Stimulated activated CD4-positive, alpha-beta T cell treated with anti-CD3 and anti-CD28 coated beads, Interleukin-1b, Interleukin-23, amount 100 ng/mL, for 24 hours (primary cell): Measurements from ENCODE around the gene ABHD16A.
A peak's percentile ranks its signal among the peaks of the same experiment; 100 is the strongest.

ENCODE experiments used
- DNase-seq, 4 experiments: peaks; one replicate each; pipeline ENCODE4 v3.0.0-alpha.2; 2020; ENCODE audit warnings: low read depth in 4 of 4, low spot score in 1 of 4

The ABHD16A gene

DNA sequence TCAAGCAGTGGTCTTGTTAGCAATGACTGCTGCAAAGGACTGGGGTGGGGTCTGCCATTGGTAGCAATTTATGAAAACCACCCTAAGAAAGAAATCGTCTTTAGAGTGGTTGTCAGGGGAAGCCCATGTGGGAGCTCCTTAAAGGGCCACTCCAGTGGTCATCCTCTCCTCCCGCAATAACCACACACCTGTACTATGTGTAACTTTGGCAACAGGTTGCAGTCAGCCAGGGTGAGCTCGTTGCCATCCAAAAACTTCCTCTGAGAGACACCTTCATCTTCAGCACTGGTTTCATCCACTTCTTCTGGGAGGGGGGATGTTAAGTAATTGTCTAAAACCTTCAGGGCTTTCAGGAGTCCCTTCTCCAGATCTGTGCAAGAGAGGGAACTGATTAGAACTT, 28.9 kb upstream of the ABHD16A start:
- DNase-seq, result no peak

DNA sequence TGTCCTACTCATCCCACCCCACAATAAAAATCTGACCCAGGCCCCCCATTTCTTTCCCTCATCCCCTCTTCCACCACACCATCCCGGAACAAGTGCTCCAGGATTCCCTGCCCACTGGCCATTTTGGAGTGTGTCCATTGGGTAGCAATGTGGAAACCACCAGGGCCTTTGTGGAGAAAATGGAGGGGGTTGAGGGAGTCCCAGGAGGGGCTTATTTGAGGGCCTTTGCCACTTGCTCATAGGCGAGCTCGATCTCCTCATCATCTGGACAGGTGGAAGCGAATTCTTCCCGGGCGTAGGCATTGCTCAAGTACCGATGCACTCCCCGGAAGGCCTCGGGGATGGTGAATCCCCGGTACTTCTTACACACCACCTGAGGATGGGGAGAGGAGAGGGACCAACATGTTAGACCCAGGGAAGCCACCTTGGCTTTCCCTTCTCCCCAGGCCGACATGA, 27.5 kb upstream of the ABHD16A start:
- no peak for DNase-seq

DNA sequence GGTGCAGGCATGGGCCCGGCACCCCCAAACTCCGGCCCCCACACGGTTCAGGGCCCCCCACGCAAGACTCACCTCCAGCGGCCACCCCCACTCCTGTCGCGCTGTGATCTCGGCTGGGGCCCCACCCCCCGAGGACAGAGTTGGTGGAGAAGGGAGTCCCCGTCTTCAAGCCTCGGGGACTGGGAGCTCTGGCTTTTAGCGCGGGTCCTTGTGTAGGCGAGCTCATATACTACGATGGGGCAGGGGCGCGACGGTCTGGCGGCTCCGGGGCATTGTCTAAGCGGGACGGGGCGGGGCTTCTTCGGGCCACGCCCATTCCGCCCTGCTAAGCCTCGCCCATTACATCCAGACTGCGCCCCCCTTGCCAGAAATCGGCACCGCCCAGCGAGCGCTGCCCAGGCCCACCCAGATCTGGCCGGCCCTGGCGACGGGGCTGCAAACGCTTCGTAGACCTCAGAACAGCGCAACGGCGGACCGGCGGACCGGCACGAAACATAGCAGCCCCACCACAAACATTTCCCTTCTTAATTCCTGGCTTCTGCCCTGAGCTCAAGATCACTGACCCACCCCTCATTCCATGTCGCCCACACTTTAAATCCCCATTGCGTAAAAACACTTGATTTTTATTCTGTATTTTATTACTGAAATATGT, 27.0 kb upstream of the ABHD16A start:
- peak in 3 of 4 experiments; percentile 39 to 48 (median 44) for DNase-seq

DNA sequence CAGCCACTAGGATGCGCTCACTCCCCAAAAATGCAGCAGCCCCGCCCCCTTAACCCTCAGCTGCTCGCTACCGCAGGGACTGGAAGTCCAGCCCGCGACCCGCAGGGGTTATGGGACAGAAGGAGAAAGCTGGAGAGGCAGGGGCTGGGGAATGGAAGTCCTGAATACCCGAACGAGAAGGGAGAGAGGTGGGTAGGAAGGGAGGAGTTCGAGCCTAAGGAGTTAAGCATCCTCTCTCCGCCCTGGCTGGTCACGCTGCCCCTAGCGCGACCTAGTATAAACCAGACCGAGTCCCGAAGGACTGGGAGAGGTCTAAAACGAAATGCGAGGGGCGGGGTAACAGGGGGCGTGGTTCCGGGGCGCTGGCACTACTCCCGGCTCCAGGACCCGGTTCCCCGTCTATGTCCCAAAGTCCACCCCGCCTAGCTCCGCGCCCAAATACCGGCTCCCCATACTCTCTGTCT, 26.4 kb upstream of the ABHD16A start:
- peak in 3 of 4 experiments; percentile 53 to 71 (median 63) for DNase-seq

DNA sequence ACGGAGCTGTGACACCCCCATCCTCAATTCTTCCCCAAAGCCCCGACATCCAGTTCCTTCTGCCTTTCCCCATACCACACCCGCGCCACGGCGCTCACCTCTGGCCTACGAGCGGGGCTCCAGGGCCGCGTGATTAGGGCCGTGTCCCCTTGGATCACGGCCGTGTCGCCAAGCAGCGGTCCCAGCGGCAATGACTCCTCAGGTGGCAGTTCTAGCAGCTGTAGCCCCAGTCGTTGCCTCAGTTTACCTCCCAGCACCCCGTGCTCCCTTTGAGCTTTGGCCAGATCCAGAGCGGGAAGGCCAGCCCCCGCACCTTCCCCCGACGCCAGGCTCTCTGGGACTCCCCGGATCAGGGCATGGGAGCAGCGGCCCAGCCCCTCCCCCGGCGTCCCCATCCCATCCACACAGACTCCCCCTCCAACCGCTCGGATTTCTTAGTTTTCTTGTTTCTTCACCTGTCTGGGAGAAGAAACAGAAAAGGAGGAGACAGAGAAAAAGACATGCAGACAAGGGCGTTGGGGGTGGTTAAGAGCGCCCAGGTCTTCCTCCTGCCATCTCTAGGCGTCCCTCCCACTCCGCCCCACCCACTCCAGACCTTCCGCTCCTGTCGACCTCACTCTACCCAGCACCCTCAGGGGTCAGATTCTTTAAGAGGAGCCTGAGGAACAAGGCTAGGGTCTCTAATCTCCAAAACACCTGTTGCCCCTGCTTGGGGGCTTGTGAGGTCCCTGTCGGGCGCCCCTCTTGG, 25.8 kb upstream of the ABHD16A start, which contains the start of gene DDAH2:
TSS of gene DDAH2 (minus strand) at position 533 of the 748 bp plus-strand sequence. CDS start at position 395, 138 bp downstream.
- no peak for DNase-seq

DNA sequence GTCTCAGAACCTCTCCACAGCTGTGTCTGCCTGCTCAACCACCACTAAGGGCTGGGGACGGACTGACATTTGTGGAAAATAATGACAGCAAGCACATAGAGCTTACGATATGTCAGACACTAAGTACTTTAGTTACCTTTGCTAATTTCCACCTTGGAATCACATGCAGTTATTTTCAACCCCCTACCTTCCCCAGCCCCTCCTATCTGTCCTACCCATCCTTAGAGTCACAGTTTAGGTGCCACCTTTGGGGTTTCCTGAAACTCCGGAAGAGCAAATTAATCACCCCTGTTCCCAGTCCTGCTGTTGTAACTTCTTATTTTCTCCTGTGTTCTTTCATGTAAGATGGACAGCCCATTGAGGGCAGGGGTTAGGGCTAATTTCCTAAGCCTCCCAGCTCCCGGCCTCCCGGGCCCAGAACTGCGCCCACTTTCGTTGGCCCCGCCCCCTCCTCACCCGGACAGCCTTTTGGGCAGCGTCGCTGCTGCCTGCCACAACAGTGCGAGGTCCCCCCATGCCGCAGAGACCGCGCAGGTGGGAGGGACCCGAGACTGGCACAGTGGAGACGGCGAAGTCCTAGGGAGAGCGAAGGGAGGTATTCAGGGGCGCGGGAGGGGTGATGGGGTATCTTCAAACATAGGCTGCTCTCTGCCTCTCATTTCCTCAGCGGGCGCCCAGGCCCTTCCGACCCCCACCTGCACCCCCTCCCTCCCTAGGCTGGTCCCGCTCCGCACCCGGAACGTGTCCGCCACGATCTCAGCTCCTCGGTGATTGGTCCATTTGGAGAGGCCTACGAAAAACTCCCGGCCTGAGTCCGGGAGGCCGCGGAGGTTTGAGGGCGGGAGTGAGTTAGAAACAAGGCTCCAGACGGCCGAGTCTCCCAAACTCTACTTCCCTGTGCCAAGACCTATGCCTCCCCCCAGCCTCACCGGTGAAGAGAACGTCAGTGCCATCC, 24.9 kb upstream of the ABHD16A start:
- no peak for DNase-seq

DNA sequence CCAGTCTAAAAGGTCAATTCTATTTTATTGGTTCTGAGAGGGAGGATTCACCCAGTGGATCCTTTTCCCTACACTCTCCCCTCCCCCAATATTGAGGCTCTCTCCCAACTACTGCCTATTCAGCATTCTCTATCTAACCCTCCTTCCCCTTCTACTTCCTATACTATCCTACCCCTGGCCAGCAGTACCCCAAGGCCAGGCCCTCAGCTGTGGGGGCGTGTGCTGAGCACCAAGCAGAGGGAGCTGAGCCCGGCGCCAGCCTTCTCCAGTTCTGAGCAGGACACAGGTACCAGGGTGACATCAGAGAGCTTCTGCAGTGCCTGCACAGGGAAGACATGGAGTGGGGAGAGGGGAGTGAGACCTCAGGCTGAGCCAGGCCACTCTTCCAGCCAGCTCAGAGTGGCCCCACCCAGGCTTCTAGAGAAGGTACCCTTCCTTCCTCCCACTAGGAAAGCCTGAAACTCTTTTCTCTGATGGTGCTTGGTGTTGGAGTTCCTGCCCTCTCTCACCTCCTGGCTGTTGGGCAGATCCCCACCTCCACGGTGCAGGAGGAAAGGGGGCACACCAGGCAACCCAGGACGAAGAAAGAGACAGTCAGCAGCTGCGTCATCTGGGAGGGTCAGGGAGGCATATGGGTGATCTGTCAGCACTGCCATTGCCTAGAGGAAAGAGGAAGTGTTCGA, 24.1 kb upstream of the ABHD16A start:
- no peak for DNase-seq

DNA sequence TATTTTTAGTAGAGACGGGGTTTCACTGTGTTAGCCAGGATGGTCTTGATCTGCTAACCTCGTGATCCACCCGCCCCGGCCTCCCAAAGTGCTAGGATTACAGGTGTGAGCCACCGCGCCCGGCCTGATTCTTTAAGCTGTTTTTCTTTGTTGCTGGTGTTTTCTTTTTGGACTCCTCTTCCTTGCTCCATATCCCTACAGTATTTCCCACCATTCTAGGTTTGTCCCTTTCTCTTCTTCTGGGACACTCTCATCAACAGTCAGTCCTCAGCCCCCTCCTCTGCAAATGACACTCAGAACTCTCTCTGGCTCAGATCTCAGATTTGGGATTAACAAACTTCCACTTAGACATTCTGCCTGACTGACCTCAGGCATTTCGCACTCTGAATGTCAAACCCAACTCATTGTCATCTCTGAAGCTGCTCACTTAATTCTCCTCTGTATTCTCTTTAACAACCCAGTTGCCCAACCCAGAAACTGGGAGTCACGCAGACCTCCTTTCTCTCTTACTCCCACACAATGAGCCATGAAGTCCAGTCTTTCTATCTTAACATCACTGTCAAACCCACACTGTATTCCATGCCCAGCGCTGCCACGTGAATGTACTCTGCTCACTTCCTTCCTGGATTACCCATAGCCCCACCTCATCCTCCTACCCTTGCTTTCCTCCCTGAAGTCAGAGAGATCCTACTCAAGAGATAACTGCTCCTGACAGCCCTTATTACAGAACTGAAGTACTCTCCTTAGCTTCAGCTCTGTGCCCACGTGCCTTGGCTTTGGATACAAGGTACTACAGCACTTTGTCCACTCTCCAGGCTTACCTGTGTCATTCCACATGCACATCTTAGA, 22.6 kb upstream of the ABHD16A start:
- DNase-seq, result no peak

DNA sequence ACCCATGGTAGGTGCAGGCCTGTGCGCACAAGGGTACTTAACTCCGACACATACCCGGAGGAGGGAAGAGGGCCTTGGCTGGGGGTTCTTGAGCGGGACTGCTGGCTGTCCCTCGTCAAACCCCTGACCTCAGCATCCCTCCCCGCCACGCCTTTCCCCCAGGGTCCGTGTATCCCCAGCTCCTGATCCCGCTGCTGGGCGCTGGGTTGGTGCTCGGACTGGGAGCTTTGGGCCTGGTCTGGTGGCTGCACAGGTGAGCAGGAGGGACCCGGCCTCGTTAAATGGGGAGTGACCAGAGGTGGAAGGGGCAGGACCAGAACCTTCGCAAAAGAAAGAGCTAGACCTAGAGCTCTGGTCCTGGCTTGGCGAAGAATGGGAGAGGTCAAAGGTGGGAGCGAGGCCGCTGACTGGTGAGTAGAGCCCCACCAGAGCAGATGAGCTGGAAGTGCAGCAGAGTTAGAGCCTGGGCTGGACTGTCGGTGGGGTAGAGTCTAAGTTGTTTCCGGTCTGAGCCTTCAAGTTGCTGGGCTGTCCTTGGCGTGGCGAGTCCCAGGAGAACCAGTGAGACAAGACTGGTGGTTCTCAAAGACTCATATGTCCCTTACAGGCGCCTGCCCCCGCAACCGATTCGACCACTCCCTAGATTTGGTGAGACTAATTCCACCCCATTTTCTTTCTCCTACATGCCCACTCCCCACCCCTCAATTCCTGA, 21.0 kb upstream of the ABHD16A start:
- DNase-seq, result no peak

DNA sequence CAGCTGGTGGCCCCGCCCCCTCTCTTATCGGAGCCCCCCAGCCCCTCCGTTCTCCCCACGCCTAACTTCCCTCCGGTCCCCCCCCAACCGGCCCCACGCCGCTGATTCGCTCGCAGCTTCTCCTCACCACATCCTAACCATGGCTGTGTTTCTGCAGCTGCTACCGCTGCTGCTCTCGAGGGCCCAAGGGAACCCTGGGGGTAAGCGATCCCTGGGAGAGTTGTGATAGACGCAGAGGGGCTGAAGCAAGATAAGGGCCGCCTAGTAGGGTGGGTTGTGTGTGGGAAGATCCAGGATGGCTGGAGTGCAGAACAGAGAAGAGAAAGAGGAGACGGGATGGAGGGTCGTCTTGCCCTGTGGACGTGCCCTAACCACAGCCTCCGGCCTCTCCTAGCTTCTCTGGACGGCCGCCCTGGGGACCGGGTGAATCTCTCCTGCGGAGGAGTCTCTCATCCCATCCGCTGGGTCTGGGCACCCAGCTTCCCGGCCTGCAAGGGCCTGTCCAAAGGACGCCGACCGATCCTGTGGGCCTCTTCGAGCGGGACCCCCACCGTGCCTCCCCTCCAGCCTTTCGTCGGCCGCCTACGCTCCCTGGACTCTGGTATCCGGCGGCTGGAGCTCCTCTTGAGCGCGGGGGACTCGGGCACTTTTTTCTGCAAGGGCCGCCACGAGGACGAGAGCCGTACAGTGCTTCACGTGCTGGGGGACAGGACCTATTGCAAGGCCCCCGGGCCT, 20.3 kb upstream of the ABHD16A start, which contains the start of gene MPIG6B:
TSS of gene MPIG6B (plus strand) at position 129 of the 735 bp plus-strand sequence. CDS start at position 140, 11 bp downstream.
- DNase-seq, result no peak

DNA sequence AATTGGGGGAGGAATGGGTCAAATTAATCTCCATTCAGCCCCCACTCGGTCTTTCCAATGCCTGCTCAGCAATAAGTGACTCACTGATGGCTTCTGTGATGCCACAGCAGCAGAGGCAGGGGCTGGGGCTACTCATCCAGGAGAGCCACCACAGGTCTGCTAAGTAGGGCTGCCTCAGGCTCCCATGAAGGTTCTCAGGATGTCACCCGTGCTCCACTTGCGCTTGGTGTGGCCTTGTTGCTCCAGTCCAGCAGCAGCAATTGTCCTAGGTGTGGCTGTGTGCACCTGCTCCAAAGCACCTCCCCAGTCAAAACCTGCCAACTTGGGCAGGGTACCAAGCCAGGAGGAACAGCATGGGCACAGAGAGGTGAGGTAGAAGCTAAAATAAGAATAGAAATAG, 19.0 kb upstream of the ABHD16A start:
- DNase-seq, result no peak

DNA sequence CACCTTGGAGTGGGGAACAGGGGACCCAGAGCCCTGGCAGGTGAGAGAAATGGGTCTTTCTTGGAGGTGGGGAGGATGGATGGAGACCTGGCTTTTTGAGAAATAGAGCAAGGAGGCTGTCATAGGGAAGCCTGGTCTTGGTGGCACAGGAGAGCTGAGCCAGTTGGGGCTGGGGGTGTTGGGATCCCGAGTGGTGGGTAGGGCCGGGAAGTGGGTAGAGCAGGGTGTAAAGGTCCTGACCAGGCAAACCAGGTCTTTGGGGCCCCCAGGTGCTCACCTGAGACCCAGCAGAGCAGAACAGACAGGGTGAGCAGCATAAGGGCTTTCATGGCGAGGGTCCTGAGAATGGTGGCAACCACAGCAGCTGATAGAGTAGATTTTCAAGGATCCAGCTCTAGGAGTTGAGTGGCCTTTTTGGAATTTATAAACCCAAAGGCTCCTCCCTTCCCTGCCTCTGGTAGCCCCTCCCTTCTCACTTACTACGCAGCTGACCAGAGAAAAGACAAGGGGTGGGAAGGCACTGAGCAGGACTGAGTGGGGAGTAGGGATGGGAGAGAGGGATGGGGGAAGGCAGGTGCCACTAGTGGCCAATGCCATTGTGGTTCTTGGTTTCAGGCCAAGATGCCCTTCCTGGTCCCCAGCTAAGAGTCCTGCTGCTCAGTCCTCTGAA, 18.4 kb upstream of the ABHD16A start, which contains the start of gene LY6G6C:
TSS of gene LY6G6C (minus strand) at position 396 of the 670 bp plus-strand sequence. CDS start at position 329, 67 bp downstream.
- DNase-seq, result no peak

DNA sequence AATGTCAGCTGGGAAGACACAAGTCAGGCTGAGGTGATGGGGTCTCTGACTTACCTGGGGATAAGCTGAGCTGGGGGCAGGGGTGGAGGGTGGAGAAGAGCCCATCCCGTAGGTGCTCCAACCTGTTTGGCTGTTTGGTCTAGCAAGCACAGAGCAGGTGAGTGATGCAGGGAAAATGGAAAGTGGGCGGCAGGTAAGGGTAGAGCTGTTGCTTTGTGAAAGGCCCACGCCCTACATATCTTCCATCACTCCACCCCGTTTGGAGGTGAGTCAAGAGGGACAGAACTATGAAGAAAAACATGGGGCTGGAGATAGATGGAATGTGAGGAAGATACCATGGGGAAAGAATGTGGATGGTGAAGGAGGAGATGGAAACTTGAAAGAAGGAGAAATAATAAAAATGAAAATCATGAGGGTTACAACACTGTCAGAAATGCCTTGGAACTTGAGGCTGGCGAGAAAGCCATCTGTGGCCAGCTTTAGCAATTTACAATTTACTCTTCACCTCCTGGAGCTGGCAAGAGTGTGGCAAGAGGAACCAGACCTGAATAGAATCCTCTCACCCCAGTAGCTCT, 17.2 kb upstream of the ABHD16A start:
- no peak for DNase-seq

DNA sequence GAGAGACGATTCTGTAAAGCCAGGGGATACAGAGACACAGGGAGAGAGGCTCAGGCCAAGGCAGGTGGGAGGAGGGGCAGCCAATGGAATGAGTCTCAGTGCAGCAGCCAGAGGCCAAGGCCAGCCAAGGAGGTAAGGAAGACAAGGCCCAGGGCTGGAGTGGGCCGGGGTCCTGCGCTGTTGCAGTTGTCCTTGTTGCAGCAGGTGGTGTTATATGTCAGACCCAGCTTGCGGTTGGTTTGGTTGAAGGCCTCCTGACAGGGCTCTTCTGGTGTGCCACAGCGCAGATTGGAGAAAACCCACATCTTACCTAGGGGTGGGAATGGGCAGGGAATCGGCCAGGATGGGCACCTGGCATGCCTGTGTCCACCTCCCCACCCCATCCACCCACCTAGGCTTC, 15.9 kb upstream of the ABHD16A start:
- no peak for DNase-seq

DNA sequence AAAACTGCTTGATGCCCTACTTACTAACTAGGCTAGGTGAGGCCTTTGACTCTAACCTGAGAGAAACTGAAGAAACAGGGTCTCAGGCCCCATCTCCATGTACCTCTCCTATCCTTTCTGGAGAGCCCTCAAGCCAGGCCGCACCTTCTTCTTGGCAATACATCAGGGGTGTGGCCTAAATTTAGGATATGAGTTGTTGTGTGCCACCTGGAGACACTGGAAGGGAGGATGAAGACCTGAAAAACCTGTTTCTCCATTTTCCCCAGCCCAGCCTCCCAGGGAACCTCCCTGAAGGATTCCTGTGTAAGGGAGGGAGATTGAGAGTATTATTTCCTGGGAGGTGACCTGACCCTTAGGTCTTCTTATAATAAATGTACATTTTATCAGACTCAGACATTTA, 15.1 kb upstream of the ABHD16A start:
- no peak for DNase-seq

DNA sequence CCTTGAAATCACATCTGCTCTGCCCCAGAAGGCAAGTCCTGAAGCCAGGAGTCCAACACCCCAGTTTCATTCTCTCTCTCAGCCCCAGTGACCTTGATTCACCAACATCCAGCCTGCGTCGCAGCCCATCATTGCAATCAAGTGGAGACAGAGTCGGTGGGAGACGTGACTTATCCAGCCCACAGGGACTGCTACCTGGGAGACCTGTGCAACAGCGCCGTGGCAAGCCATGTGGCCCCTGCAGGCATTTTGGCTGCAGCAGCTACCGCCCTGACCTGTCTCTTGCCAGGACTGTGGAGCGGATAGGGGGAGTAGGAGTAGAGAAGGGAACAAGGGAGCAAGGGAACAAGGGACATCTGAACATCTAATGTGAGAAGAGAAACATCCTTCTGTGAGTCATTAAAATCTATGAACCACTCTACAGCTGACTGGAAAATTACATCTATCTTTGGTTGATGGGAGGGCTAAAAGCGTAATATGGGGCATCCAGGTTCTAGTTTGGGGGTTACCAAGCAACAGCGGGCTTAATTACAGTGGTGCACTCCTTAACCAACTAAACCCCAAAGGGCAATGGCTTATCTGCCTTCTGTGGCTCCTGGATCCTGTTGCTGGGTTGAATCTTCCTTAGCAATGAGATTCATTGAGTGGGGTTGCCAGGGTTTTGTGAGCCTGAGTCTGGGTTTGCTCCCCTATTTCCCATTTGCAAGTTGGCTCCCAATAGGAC, 14.5 kb upstream of the ABHD16A start:
- DNase-seq, result no peak
